Measurements from ENCODE around the gene FAM131C.
A peak's percentile ranks its signal among the peaks of the same experiment; 100 is the strongest.
"Not testable (repeated sequence)": the region's sequence is repeated elsewhere in the genome, so short reads cannot be mapped to it uniquely, and the experiment has no call there.

FAM131C gene

DNA sequence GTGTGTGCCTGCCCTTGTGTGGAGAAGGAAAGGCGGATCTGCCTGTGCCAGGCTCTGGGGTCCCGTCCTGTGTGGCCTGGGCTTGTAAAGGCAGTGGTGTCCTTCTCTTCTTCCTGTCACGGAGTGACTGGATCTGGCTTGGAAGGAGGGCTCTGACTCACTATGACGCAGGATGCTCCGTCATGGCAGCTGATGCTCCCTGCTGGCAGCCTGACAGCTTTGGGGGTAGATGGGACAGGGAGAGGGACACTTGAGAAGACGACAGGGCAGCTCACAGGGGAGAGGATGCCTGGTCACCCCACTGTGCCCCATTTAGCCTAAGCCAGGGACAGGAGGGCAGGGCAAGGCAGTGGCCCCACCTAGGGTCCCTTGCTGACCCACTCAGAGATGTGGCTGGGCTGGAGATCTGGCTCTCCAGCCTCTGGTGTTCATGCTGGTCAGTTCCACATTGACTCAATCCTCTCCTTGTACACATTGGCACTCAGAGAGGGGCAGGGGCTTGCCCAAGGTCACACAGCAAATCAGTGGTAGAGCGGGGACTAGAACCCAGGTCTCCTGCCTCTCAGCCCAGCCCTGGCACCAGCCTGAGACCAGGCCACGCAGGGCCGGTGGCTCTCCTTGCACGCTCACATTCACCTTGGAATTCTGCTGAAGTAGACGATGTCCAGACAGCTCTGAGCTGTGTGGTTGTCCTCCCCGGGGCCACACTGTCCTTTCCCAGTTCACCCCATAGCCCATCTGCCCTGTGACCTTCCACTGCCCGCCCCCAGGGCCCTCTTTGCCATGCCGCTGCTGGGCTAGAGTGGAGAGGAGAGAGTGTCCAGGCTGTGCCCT, 2.8 kb upstream of the FAM131C start:
- DNase-seq = no peak

DNA sequence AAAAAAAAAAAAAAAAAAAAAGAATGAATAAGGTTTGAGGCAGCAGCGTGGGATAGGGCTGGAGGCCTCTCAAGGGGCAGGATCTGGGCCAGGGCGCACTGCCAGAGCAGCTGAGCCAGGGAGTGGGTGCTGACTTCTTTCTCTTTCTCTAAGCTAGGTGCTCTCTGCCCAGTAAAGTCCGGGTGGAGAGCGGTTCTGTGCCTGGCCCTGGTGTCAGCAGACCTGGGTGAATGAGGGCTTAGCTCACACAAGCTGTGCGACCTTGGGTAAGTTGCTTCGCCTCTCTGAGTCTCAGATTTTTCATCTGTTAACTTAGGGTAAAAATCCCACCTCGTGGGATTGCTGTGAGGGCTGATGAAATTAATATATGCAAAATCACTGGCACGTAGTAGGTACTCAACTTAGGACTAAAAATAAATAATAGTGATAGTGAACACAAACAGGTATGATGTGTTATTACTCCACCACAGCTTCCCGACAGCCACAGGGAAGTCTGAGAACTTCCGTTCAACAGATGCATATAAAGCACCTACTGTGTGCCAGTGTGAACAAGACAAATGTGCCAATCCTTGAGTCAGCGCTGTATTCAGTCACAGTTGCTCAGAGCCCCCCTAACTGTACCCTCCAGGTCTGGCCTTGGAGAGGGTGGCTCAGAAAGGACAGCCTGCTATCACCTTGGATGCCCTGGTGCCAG, 2.0 kb upstream of the FAM131C start:
- DNase-seq = no peak

DNA sequence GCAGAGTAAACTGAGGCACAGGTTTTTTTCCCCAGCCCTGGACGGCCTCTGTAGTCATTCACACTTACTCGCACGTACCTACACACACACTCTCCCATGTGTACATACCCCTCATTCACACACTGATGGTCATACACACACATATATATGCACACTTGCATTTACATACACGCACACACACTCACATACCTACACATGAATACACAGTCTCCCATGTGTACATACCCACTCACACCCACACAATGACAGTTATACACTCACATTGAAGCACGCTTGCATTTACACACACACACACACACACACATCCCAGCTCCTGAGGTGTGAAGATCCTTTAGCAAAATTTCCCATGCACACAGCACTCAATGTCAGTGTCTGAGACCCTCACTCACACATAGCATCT, 766 bp upstream of the FAM131C start:
- no peak for DNase-seq

DNA sequence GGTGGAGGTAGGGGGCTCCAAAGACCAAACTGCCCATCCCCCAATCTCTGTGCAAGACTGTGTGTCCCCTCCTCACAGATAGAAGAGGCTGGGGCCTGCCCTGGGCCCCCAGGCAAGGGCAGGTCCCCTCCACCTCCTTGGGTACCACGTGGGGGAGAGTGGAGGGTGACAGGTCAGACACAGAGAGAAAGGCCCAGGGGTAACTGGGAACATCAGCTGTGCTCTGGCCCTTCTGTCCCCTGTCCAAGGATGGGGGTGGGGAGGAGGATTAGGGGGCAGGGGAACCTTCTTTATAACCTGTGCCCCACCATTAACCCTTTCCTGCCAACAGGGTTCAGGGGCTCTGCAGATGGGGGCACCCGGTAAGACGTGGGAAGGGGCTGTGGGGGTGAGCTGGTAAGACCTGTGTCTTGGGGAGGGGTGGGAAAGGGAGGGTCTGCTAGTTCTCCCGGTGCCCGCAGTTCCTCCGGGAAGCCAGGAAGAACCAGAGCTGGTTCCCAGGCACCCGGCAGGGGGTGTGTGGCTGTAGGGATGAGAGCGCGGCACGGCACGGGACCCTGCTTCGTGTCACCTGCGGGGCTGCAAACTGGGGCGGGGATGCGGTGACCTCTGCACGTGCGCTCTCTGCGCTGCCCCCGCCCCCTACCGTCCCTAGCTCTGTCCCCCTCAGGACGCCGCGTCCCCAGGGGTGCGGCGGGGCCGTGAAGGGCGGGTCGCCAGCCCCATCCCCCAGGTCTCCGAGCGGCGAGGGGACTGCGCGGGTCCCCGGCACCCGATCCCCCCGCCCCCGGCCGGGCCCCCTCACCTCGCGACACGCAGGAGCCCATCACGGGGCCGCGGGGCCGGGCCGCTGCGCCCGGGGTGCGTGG, 601 bp downstream of the FAM131C start:
- DNase-seq = peak in 2 of 3 experiments; percentile 53 to 58

DNA sequence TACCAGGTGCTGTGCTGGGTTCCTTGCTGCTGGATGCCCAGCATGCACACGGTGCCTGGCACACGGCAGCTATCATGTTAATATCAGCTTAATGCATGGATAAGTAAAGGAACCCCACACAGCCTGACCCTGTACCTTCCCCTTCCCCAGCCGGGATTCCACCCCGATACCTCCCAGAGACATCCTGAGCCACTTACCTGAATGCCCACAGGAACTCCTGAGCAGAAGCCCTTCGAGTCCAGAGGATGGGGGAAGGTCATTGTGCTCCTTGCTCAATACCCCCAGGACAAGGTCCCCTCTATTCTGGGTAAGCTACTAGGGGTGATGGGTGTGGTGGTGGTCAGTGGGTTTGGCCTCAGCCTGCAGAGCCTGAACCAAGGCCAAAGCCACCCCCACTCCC, 1.4 kb downstream of the FAM131C start:
- no peak for DNase-seq

DNA sequence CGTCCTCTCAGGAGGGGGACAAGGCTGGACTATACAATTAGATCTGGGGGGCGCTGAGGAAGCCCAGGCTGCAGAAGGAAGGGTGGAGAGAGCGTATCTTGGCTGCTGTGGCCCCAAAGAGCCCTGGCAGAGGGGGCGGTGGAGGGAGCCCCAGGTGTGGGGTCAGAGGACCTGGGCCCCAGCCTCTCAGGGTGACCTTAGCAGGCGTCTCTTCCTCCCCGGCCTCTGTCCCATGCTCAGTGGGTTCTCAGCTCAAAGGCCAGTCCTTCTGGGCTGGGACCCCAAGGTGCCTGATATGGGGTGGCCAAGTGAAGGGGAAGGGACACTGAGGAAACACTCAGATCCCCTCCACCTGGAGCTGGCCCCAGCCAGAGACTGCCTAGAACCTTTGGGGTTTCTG, 1.8 kb downstream of the FAM131C start:
- no peak for DNase-seq

DNA sequence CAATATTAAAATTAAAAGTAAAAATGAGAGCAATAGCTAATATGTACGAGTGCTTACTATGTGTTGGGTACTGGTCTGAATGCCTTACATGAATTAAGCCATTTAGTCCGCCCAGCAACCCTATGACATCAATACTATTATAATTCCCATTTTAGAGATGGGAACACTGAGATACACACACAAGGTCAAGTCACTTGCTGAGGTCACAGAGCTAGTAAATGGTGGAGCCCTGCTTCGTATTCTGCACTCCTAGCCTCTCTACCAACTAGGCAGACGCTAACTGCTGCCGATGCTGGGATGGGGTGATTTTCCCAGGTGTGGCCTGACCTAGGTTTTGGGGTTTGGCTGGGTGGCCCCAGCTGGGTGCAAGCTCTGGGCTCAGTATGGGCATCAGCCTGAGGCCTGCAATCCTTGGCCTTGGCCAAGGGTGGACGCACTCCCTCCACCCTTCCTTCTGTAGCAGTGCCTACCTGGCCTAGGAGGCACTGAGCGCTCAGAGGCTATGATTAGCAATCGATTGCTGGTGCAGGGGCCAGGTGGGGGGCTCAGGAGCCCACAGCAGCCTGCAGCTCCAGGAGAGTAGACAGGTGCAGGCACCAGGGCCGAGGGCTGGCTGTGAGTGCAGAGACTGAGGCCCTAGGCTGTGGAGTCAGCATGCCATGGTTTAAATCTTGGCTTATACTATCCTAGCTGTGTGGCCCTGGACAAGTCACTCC, 2.7 kb downstream of the FAM131C start:
- no peak for DNase-seq

DNA sequence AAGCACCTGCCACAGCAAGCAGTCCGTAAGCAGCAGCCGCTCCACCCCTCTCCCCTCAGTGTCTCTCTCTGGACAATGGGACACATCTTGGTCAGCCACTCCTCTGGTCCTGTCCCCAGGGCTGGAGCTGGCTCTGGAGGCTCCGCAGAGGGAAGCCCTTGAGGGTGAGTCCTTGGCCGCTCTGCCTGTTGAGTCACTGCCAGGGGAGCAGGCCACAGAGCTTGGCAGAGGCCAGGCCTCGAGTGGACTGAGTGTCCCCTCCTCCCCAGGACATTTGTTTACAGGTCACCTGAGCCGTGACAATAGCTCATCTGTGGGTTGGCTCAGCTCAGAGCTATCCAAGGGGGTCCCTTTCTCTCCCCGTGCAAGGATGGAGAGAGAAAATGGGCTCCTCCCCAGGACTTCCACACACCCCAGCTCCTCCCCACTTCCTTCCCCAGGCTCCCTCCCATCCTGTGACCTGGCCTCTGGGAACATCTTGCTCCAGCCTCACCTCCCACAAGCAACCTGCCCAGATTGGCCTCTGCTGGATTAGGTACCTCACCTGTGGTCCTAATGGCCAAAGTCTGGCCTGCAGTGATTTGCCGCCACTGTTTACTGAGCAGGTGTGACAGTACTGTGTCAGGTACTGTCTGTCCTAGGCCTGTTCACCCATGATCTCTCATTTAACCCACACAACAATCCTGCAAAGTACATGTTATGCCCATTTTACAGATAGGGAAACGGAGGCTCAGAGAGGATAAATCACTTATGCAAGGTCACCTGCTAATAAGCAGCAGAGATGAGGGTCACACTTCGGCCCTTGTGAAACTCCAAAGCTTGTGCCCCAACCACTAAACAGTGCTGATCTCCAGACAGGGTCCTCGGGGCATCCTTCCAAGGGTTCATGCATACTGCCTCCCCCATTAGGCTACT, 4.8 kb downstream of the FAM131C start:
- peak in 2 of 3 experiments; percentile 19 to 57 for DNase-seq

DNA sequence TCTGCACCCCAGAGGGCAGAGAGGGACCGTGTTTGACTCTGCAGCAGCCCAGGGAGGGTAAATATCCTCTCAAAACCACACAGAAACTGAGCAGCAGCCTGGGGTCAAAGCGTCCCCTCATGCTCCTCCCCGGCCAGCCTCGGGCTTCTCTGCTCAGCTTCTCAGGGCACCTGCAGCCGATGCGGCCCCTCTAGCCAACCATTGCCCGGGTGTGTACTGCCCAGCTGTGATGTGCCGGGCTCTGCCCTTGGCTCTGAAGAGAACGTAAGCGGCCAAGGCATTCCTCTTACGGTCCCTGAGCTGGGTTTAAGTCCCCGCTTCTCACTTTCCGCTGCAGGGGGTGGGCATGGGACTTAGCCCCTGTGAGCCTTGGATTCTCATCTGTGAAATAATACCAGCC, 5.5 kb downstream of the FAM131C start:
- DNase-seq = no peak

DNA sequence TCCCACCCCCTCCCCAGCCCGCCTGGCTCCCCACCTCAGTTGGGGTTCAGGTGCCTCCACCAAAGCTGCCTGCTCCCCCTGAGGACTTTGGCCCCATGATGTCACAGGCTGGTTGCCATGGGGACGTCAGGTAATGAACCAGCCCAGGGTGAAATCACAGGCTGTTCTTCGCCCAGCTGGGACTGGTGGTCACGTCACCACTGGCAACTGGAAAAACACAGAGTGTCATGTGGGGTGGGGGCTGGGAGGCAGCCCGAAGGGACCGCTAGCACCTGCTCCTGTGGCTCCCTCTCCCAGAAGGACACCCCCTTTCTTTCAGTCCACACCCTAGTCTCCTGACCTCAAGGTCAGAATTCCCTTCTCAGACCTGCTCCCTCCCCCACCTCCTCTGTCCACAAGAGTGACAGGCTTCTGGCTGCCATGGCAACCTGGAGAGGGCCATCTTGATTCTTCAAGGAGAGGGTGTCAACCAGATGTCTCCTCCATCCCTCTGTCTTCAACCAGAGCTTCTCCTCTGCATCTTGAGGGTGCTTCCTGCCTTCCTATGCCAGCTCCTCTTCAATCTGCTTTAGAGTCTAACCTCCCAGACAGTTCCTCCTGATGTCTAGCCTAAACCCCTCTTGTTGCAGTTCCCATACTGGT, 6.2 kb downstream of the FAM131C start:
- peak; percentile 29 to 88 (median 84) for DNase-seq

DNA sequence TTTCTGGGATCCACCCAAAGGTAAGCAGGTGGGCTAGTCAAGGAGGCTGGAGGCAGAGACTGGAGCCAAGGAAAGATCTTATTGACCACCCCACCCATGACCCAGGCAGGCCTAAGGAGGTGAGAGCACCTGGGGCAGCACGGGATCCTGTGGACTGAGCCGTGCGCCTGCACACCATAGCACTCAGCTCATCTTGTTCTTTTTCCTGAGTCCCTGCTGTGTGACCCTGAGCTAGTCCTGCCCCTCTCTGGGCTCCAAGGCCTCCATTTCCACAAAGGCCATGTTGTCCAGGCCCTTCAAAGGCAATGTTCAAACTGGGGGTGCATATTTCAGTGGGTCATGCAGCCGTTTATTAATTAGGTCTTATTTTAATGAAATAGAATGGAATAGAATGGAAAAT, 7.2 kb downstream of the FAM131C start:
- DNase-seq = no peak

DNA sequence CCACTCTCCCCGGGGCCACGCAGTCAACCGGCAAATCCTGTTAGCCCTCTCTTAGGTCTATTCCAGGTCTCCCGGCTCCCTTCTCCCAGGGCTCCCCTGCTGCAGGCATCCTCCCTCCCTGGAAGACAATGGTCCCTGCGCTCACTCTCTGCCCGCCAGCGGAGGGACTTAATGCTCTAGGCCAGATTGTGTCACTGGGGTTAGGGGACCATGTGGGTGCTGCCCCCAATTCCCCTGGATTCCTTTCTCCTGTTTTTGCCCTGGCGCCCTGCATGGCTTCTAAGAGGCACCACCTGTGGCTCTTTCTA, 8.2 kb downstream of the FAM131C start:
- DNase-seq = no peak

DNA sequence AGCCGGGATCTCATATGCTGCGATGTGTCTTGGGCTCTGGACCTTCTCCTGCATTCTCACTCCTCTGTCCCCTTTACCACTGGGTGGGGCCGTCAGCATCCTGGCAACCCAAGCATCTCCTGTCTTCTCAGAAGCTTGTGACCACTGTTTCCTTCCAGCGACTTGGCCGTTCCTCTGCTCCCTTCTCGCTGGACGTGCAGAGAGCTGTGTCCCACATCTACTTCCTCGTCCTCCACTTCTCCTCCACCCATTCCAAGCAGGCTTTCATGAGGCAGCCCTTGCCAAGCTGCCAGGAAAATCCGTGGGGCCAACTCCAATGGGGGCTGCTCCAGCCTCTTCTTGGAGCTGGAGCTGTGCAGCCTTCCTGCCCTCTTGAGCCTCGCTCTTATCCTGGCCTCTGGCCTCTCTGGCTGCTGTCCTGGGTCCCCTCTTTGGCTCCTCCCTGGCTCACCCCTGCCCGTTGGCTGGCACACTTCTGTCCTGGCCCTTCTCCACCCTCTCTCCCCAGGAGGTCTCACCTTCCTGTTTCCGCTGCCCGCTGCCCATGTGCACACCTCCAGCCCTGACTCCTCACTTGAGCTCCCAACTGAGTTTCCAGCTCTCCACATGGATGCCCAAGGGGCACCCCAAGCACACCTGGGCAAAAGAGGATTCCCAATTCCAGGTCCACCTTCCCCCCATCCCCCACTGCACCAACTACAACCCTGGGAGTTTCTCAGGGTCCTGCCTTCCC, 8.7 kb downstream of the FAM131C start:
- DNase-seq = no peak

DNA sequence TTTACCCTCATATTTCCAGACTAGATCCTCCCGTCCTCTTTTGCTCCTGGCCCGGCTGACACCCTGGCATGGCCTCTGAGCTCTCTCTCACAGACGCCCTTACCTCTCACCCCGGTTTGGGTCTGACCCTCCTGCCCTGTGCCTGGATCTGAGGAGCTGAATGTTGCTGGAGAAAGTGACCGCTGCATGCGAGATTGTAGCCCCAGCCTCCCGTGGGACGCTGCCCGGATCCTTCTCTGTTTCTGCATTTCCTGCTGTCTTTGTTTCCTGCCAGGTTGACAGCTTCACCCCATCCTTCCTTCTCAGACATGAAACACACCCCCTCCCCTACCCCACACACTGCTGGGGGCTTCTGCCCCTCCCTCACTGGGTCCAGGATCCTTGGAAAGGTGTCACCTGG, 9.5 kb downstream of the FAM131C start:
- DNase-seq = no peak

DNA sequence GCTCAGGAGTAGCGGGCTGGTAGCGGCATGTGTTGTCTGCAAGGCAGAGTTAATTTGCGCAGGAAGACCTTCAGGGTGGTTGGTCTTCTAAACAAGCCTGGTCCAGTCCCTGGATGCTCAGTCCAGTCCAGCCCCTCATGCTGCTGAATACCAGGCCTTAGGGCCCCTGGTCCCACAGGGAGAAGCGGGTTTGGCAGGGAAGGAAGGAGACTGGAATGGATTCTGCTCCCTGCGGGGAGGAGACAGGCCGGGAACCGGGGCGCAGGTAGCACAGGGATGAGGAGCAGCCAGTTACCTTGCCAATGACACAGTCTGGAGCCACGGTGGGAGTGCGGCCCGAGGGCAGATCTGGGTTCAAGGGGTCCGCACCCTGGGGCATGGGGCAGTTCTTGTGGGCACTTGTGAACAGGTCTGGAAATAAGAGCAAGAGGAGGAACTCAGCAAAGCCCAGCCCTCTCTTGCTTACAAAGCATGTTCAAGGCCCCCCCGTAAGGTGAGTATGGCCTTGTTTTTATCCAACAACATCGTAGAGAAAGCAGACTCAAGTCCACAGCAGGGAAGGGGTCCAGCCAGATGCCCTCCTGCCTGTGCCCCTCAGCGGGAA, 10.1 kb downstream of the FAM131C start:
- no peak for DNase-seq

DNA sequence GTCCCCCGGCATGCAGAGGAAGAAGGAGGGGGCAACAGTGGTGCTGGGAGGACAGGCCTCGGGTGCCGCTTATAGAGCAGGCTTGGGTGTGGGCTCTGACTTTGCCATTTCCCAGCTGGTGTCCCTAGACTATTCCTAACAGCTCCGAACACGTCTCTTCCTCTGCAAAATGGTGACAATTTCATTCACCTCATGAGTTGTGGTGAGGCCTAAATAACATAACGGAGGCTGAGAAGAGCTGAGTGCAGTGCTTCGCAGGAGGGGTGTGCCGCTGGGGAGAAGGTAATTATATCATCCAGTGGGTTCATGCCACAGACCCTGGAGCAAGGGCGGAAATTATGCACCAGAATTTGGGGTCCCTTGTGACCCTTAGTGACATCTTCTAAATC, 10.8 kb downstream of the FAM131C start:
- DNase-seq = not testable (repeated sequence)

DNA sequence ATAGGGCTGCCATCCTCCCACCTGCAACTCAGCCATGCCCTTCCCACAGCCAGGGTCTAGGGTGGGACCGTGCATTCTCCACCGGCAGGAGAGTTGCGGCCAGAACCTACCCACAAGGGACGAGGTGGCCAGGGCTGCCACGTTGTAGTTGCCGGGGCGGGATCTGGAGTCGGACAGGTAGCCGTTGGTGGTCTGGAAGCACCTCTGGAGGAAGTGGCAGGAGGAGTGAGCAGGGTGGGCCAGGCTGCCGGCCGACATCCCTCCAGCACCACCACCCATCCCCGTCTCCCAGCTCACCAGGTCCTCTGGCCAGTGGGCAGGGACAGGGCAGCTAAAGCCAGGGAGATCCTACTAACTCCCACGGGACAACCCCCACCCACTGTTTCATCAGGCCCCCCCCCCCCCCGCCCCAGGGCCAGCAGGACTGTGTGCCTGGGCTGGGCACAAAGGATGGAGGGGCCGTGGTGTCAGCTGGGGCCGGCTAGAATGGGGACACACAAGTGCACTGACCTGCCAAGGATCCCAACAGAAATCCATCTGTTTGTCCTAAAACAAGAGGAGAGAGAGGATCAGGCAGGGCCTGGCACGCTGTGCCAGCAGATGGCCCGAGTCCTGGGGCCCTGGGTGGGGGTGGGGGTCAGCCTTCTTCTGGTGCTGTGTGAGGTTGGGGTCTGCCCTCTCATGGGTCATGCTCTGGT, 11.3 kb downstream of the FAM131C start:
- not testable (repeated sequence) for DNase-seq

DNA sequence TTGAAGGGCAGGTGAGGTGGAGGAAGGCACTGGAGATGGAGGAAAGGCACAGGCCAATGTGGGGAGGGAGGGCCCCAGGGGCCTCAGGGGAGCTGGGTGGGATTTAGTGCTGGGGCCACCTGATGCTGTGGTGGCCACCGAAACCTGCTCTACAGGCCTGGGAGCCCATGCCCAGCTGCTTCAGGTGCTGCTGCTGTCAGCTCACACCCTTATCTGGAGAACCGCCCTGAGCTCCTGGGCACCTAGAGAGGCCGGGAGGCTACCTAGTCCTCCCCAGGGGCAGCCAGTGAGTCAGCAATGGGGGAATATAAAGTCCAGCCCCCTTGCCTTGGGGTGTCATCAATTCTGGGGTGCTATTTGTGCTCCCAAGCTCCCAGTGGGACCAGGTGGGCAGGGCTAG, 12.2 kb downstream of the FAM131C start:
- no peak for DNase-seq

DNA sequence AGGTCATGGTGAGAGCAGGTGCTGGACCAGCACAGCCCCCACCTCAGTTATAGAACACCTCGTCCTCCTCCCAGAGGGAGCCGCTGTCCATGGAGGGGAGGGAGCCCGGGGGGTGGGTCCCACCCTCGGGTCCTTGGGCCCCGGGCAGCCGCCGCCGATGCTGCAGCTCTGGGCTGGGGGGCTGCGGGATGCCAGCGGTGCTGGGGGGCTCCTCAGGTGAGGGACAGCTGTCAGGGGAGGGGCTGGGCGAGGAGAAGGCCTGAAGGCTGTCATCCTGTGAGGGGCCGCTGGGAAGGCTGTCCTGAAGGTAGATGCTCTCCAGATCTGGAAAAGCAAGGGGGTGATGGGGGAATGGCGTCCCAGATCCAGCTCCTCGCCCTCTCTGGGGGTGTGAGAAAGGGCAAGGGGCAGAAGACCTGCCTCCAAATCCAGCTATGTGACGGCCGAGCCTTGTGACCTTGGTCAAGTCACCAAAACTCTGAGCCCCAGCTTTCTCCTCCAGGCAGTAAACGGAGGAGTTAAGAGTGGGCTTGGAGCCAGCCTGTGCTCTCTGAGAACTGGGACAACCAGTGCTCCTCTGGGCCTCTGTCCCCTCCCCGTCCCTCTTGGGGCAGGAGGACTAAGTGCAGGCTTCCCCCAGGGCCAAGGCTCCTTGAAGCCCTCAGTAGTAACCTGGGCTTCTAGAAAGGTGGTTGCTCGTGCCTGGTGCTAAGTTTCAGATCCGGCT, 14.9 kb downstream of the FAM131C start:
- not testable (repeated sequence) for DNase-seq

All from NCI-H1417 (cell line).